Ovary (tissue), 3 donors: Measurements from ENCODE around the gene ADGRV1.

Experiments used
- EP300 ChIP-seq: sonication (generic); formaldehyde crosslinking; IDR thresholded peaks from one replicate; pipeline ENCODE4 v1.6.1; 2017; ENCODE audit warnings: antibody characterized with exemption
- POLR2A ChIP-seq: fragments of 450-650 bp; IDR thresholded peaks from one replicate; pipeline ENCODE4 v1.6.1; 2017; ENCODE audit warnings: antibody characterized with exemption, mild to moderate bottlenecking, moderate library complexity
- TF ChIP-seq, protein P1 (sequence below), 3 donors: fragments of 450-650 bp in 2 of 3; fragments of 200-600 bp in 1 of 3; IDR thresholded peaks; one replicate each; pipeline versions ENCODE4 v1.5.1 to v1.8.0; 2016 to 2022; ENCODE audit warnings: antibody characterized with exemption in 3 of 3, mild to moderate bottlenecking in 1 of 3
- donor health status: DM: no; HTN: no; CAD: no.

- TF ChIP-seq, protein P1, sequence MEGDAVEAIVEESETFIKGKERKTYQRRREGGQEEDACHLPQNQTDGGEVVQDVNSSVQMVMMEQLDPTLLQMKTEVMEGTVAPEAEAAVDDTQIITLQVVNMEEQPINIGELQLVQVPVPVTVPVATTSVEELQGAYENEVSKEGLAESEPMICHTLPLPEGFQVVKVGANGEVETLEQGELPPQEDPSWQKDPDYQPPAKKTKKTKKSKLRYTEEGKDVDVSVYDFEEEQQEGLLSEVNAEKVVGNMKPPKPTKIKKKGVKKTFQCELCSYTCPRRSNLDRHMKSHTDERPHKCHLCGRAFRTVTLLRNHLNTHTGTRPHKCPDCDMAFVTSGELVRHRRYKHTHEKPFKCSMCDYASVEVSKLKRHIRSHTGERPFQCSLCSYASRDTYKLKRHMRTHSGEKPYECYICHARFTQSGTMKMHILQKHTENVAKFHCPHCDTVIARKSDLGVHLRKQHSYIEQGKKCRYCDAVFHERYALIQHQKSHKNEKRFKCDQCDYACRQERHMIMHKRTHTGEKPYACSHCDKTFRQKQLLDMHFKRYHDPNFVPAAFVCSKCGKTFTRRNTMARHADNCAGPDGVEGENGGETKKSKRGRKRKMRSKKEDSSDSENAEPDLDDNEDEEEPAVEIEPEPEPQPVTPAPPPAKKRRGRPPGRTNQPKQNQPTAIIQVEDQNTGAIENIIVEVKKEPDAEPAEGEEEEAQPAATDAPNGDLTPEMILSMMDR (IDR thresholded peaks at IDR 0.05): no peak
- TF ChIP-seq POLR2A (no peak), EP300 (no peak)
These were observed 611.7 kb downstream of the ADGRV1 start for GRCh38 chr5:91170266-91170665.
